HepG2 (cell line): ENCODE results near the gene RSAD1. TPM values are rescaled to one million over a fixed set of nuclear protein-coding genes. Genes with fewer than 3 reads are reported as not detected.

Experiments
- ATF1 ChIP-seq: IDR thresholded peaks from 2 replicates; pipeline ENCODE4 v1.6.1; 2016; ENCODE audit warnings: mild to moderate bottlenecking, control low read depth
- FIP1L1 ChIP-seq: fragments of 200-400 bp; formaldehyde crosslinking; IDR thresholded peaks from 2 replicates; pipeline ENCODE4 v1.6.1; 2018; ENCODE audit warnings: low read depth, mild to moderate bottlenecking, low read length, moderate library complexity, borderline replicate concordance; ENCODE audit not compliant: insufficient read depth
- HIVEP1 ChIP-seq: sonication (generic); formaldehyde crosslinking; IDR thresholded peaks from 2 replicates; pipeline ENCODE4 v1.4.0; 2020; ENCODE audit warnings: mild to moderate bottlenecking, missing genetic modification reagents
- PITX1 ChIP-seq: sonication (generic); formaldehyde crosslinking; IDR thresholded peaks from 2 replicates; pipeline ENCODE4 v1.5.1; 2020; ENCODE audit warnings: mild to moderate bottlenecking, missing genetic modification reagents
- SP4 ChIP-seq: sonication (generic); formaldehyde crosslinking; IDR thresholded peaks from 2 replicates; pipeline ENCODE4 v1.8.1; 2023; ENCODE audit warnings: mild to moderate bottlenecking, missing genetic modification reagents
- SPEN ChIP-seq: sonication (generic); formaldehyde crosslinking; IDR thresholded peaks from 2 replicates; pipeline ENCODE4 v1.5.1; 2020; ENCODE audit warnings: low read depth, mild to moderate bottlenecking, missing genetic modification reagents
- ZNF326 ChIP-seq: sonication (generic); formaldehyde crosslinking; IDR thresholded peaks from 2 replicates; pipeline ENCODE4 v1.4.0; 2020; ENCODE audit warnings: missing genetic modification reagents, borderline replicate concordance
- ZNF772 ChIP-seq: sonication (generic); formaldehyde crosslinking; IDR thresholded peaks from 2 replicates; pipeline ENCODE4 v1.5.0; 2020; ENCODE audit warnings: mild to moderate bottlenecking, missing genetic modification reagents
- polyA plus RNA-seq, 8 experiments: library from polyadenylated mRNA; depleted of rRNA in 3 of 8; stranded (reverse) in 7 of 8; unstranded in 1 of 8; fragments of >200 nt; fragmentation: Illumina TruSeq in 4 of 8; extraction: Trizol in 4 of 8; gene quantifications; 2 replicates each; pipeline versions ENCODE4 v1.2.1 to v1.2.3, GENCODE V29; 2011 to 2016; ENCODE audit warnings: low read depth in 4 of 8, missing spikeins in 1 of 8, mixed read lengths in 1 of 8; ENCODE audit not compliant: insufficient read depth in 1 of 8
- total RNA-seq, 5 experiments: library from RNA; depleted of rRNA; stranded (reverse); fragments of >200 nt; fragmentation: Illumina TruSeq; extraction: Trizol; gene quantifications; 2 replicates each; pipeline ENCODE4 v1.2.3, GENCODE V29; 2016; ENCODE audit warnings: low read depth in 1 of 5
- TF ChIP-seq, protein P1 (sequence below): sonication (generic); formaldehyde crosslinking; IDR thresholded peaks from 2 replicates; pipeline ENCODE4 v1.5.1; 2020; ENCODE audit warnings: mild to moderate bottlenecking, missing genetic modification reagents
- TF ChIP-seq, protein P2 (sequence below): sonication (generic); formaldehyde crosslinking; IDR thresholded peaks from 2 replicates; pipeline ENCODE4 v1.9.0; 2021; ENCODE audit warnings: mild to moderate bottlenecking, missing genetic modification reagents
- TF ChIP-seq, protein P3 (sequence below): sonication (generic); formaldehyde crosslinking; IDR thresholded peaks from 2 replicates; pipeline ENCODE4 v1.4.0; 2020; ENCODE audit warnings: missing genetic modification reagents, mild to moderate bottlenecking, borderline replicate concordance
- TF ChIP-seq, protein P4 (sequence below): sonication (generic); formaldehyde crosslinking; IDR thresholded peaks from 2 replicates; pipeline ENCODE4 v1.4.0; 2020; ENCODE audit warnings: mild to moderate bottlenecking, missing genetic modification reagents

The RSAD1 gene
- total and polyA plus RNA-seq, 2 of the 13 experiments (the other 11 are each of a cell fraction or from before 2014, with no cell fraction given): 22.7 to 27.7 TPM

DNA sequence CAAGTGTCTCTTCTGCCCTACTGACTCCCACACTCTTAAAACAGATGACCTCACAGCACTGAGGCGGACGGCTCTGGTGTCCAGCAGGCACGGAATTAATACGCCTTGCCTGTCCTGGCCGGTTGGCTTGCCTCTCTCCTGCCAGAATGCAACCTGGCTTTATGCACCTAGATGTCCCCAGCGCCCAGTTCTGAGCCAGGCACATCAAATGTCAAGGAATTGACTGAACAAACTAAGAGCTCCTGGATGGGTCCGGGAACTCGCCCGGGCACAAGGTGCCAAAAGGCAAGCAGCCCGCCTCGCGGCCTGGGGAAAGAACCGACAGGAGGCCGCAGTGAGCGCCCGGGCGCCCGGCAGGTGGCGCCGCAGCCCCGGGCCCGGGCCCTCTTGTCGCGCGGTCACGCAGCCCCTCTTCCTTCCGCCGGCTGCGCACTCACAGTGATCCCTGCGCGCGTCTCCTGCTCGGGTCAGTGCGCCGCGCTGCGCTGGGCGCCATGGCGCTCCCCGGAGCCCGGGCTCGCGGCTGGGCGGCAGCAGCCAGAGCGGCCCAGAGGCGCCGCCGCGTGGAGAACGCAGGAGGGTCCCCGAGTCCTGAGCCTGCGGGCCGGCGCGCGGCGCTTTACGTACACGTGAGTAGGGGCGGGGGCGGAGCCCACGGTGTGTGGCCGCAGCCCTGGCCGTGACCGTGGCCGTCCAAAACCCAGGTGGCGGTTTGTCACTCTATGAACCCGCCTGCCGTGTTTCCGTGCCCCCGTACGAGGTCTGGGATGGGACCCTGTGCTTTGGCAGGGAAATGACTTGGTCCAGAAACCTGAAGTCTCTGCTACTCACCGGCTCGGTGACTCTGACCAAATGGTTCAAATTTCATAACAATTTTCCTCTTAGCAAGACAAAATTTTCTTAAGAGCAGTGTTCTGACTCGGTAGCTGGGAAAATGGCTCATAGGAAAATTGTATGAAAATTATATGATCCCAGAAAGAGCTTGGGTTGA is at the start of gene RSAD1 (continued):
- TF ChIP-seq, protein P1, sequence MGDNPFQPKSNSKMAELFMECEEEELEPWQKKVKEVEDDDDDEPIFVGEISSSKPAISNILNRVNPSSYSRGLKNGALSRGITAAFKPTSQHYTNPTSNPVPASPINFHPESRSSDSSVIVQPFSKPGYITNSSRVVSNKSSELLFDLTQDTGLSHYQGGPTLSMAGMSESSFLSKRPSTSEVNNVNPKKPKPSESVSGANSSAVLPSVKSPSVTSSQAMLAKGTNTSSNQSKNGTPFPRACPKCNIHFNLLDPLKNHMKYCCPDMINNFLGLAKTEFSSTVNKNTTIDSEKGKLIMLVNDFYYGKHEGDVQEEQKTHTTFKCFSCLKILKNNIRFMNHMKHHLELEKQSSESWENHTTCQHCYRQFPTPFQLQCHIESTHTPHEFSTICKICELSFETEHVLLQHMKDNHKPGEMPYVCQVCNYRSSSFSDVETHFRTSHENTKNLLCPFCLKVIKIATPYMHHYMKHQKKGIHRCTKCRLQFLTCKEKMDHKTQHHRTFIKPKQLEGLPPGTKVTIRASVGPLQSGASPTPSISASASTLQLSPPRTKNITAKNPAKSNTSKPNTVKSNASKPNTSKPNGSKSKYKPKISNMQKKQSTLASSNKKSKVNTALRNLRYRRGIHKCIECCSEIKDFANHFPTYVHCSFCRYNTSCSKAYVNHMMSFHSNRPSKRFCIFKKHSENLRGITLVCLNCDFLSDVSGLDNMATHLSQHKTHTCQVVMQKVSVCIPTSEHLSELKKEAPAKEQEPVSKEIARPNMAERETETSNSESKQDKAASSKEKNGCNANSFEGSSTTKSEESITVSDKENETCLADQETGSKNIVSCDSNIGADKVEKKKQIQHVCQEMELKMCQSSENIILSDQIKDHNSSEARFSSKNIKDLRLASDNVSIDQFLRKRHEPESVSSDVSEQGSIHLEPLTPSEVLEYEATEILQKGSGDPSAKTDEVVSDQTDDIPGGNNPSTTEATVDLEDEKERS (CRISPR knock-in tag): no peak; the same call in 1 of the 2 replicates
- TF ChIP-seq FIP1L1 (no peak), ATF1 (CRISPR knock-in tag) (no peak), ZNF772 (CRISPR knock-in tag) (peak; percentile 83), PITX1 (peak; percentile 9; the same call in 1 of the 2 replicates), SP4 (CRISPR knock-in tag) (peak; percentile 76; the same call in 1 of the 2 replicates), ZNF326 (CRISPR knock-in tag) (no peak), SPEN (CRISPR knock-in tag) (peak; percentile 95), HIVEP1 (CRISPR knock-in tag) (no peak)
- TF ChIP-seq, protein P2, sequence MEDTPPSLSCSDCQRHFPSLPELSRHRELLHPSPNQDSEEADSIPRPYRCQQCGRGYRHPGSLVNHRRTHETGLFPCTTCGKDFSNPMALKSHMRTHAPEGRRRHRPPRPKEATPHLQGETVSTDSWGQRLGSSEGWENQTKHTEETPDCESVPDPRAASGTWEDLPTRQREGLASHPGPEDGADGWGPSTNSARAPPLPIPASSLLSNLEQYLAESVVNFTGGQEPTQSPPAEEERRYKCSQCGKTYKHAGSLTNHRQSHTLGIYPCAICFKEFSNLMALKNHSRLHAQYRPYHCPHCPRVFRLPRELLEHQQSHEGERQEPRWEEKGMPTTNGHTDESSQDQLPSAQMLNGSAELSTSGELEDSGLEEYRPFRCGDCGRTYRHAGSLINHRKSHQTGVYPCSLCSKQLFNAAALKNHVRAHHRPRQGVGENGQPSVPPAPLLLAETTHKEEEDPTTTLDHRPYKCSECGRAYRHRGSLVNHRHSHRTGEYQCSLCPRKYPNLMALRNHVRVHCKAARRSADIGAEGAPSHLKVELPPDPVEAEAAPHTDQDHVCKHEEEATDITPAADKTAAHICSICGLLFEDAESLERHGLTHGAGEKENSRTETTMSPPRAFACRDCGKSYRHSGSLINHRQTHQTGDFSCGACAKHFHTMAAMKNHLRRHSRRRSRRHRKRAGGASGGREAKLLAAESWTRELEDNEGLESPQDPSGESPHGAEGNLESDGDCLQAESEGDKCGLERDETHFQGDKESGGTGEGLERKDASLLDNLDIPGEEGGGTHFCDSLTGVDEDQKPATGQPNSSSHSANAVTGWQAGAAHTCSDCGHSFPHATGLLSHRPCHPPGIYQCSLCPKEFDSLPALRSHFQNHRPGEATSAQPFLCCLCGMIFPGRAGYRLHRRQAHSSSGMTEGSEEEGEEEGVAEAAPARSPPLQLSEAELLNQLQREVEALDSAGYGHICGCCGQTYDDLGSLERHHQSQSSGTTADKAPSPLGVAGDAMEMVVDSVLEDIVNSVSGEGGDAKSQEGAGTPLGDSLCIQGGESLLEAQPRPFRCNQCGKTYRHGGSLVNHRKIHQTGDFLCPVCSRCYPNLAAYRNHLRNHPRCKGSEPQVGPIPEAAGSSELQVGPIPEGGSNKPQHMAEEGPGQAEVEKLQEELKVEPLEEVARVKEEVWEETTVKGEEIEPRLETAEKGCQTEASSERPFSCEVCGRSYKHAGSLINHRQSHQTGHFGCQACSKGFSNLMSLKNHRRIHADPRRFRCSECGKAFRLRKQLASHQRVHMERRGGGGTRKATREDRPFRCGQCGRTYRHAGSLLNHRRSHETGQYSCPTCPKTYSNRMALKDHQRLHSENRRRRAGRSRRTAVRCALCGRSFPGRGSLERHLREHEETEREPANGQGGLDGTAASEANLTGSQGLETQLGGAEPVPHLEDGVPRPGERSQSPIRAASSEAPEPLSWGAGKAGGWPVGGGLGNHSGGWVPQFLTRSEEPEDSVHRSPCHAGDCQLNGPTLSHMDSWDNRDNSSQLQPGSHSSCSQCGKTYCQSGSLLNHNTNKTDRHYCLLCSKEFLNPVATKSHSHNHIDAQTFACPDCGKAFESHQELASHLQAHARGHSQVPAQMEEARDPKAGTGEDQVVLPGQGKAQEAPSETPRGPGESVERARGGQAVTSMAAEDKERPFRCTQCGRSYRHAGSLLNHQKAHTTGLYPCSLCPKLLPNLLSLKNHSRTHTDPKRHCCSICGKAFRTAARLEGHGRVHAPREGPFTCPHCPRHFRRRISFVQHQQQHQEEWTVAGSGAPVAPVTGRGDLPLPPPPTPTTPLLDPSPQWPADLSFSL (CRISPR knock-in tag): no peak
- TF ChIP-seq, protein P3, sequence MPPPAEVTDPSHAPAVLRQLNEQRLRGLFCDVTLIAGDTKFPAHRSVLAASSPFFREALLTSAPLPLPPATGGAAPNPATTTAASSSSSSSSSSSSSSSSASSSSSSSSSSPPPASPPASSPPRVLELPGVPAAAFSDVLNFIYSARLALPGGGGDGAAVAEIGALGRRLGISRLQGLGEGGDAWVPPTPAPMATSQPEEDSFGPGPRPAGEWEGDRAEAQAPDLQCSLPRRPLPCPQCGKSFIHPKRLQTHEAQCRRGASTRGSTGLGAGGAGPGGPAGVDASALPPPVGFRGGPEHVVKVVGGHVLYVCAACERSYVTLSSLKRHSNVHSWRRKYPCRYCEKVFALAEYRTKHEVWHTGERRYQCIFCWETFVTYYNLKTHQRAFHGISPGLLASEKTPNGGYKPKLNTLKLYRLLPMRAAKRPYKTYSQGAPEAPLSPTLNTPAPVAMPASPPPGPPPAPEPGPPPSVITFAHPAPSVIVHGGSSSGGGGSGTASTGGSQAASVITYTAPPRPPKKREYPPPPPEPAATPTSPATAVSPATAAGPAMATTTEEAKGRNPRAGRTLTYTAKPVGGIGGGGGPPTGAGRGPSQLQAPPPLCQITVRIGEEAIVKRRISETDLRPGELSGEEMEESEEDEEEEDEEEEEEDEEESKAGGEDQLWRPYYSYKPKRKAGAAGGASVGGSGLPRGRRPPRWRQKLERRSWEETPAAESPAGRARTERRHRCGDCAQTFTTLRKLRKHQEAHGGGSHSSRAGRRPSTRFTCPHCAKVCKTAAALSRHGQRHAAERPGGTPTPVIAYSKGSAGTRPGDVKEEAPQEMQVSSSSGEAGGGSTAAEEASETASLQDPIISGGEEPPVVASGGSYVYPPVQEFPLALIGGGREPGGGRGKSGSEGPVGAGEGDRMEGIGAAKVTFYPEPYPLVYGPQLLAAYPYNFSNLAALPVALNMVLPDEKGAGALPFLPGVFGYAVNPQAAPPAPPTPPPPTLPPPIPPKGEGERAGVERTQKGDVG (CRISPR knock-in tag): peak; percentile 77
- TF ChIP-seq, protein P4, sequence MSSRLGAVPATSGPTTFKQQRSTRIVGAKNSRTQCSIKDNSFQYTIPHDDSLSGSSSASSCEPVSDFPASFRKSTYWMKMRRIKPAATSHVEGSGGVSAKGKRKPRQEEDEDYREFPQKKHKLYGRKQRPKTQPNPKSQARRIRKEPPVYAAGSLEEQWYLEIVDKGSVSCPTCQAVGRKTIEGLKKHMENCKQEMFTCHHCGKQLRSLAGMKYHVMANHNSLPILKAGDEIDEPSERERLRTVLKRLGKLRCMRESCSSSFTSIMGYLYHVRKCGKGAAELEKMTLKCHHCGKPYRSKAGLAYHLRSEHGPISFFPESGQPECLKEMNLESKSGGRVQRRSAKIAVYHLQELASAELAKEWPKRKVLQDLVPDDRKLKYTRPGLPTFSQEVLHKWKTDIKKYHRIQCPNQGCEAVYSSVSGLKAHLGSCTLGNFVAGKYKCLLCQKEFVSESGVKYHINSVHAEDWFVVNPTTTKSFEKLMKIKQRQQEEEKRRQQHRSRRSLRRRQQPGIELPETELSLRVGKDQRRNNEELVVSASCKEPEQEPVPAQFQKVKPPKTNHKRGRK (CRISPR knock-in tag): peak; percentile 70; the same call in 1 of the 2 replicates
